Measurements from ENCODE around the gene NIBAN1. TPM values are rescaled to one million over a fixed set of nuclear protein-coding genes. Genes with fewer than 3 reads are reported as not detected.

The NIBAN1 gene
- polyA plus RNA-seq, 1 donor from 2014 or later, result 0.09 TPM

DNA sequence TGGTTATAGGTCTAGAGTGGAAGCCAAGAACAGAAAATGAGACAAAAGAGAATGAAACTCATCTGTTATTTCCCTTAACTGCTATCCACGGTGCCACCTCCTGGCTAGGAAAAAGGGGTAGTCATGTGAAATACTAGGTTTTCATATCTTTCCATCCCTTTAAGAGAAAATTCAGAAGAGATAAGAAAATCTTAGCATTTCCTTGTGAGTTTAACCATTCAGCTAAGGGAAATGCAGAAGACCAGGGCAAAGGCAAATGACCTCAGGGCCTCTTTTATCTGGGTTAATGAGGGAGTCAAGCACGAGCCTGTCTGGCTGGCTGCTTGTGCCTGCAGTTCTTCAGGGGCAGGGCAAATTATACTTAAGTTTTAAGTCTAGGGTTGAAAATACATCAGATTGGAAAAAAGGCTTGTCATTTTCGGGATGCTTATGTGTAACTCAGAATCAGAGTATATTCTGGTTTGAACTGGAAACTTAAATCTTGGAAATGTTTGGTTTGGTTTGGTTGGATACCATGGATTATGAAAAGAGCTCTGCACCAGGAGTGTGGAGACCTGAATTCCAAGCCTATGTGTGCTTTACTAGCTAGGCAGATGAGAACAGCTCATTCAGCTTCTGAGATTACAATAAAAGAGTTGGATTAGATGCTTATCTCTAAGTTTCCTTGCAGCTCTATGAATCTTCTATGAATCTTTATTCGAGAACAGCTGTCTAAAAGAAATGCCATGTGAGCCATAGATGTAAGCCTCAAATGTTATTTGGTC lies 19.9 kb downstream of the NIBAN1 start:
- Histone ChIP-seq H3K27ac (ENCODE audit: low read length) (no peak overlapping the region), H3K9ac (ENCODE audit: low read length) (no peak overlapping the region), H3K36me3 (ENCODE audit: insufficient read depth, low read length) (no peaks in the 10 kb centered on the region), H3K79me2 (replicated peaks; ENCODE audit: insufficient read depth, low read length) (no peaks in the 10 kb centered on the region), H3F3A (ENCODE audit: insufficient read depth, low read length, poor library complexity, severe bottlenecking) (no peaks in the 10 kb centered on the region), H3K4me3 (ENCODE audit: low read length) (no peak overlapping the region), H3K9me2 (ENCODE audit: insufficient read depth, low read length) (no peaks in the 10 kb centered on the region), H3K4me2 (ENCODE audit: low read length) (no peak overlapping the region), H4K20me1 (ENCODE audit: insufficient read depth) (no peaks in the 10 kb centered on the region), H3K27me3 (ENCODE audit: insufficient read depth, low read depth, low read length) (no peaks in the 10 kb centered on the region), H2AFZ (ENCODE audit: low read depth, low read length) (no peak overlapping the region), H3K9me3 (ENCODE audit: low read length) (no peaks in the 10 kb centered on the region)
- TF ChIP-seq POLR2AphosphoS5 (IDR thresholded peaks at IDR 0.05) (no peak), EZH2 (IDR thresholded peaks at IDR 0.05; ENCODE audit: borderline replicate concordance, insufficient read depth, low read length, poor library complexity, severe bottlenecking) (no peak), MXI1 (conservative IDR thresholded peaks at IDR 0.05; ENCODE audit: poor library complexity, severe bottlenecking) (no peak), TAF1 (IDR thresholded peaks at IDR 0.05; ENCODE audit: low read depth) (no peak), SMC3 (conservative IDR thresholded peaks at IDR 0.05; ENCODE audit: poor library complexity) (no peak), EP300 (conservative IDR thresholded peaks at IDR 0.05; ENCODE audit: poor library complexity, severe bottlenecking) (no peak), RAD21 (conservative IDR thresholded peaks at IDR 0.05) (no peak)
- TF ChIP-seq, protein P1, sequence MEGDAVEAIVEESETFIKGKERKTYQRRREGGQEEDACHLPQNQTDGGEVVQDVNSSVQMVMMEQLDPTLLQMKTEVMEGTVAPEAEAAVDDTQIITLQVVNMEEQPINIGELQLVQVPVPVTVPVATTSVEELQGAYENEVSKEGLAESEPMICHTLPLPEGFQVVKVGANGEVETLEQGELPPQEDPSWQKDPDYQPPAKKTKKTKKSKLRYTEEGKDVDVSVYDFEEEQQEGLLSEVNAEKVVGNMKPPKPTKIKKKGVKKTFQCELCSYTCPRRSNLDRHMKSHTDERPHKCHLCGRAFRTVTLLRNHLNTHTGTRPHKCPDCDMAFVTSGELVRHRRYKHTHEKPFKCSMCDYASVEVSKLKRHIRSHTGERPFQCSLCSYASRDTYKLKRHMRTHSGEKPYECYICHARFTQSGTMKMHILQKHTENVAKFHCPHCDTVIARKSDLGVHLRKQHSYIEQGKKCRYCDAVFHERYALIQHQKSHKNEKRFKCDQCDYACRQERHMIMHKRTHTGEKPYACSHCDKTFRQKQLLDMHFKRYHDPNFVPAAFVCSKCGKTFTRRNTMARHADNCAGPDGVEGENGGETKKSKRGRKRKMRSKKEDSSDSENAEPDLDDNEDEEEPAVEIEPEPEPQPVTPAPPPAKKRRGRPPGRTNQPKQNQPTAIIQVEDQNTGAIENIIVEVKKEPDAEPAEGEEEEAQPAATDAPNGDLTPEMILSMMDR (IDR thresholded peaks at IDR 0.05; ENCODE audit: poor library complexity, severe bottlenecking), result no peak
- TF ChIP-seq, protein P2, sequence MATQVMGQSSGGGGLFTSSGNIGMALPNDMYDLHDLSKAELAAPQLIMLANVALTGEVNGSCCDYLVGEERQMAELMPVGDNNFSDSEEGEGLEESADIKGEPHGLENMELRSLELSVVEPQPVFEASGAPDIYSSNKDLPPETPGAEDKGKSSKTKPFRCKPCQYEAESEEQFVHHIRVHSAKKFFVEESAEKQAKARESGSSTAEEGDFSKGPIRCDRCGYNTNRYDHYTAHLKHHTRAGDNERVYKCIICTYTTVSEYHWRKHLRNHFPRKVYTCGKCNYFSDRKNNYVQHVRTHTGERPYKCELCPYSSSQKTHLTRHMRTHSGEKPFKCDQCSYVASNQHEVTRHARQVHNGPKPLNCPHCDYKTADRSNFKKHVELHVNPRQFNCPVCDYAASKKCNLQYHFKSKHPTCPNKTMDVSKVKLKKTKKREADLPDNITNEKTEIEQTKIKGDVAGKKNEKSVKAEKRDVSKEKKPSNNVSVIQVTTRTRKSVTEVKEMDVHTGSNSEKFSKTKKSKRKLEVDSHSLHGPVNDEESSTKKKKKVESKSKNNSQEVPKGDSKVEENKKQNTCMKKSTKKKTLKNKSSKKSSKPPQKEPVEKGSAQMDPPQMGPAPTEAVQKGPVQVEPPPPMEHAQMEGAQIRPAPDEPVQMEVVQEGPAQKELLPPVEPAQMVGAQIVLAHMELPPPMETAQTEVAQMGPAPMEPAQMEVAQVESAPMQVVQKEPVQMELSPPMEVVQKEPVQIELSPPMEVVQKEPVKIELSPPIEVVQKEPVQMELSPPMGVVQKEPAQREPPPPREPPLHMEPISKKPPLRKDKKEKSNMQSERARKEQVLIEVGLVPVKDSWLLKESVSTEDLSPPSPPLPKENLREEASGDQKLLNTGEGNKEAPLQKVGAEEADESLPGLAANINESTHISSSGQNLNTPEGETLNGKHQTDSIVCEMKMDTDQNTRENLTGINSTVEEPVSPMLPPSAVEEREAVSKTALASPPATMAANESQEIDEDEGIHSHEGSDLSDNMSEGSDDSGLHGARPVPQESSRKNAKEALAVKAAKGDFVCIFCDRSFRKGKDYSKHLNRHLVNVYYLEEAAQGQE (IDR thresholded peaks at IDR 0.05; ENCODE audit: borderline replicate concordance), result no peak

DNA sequence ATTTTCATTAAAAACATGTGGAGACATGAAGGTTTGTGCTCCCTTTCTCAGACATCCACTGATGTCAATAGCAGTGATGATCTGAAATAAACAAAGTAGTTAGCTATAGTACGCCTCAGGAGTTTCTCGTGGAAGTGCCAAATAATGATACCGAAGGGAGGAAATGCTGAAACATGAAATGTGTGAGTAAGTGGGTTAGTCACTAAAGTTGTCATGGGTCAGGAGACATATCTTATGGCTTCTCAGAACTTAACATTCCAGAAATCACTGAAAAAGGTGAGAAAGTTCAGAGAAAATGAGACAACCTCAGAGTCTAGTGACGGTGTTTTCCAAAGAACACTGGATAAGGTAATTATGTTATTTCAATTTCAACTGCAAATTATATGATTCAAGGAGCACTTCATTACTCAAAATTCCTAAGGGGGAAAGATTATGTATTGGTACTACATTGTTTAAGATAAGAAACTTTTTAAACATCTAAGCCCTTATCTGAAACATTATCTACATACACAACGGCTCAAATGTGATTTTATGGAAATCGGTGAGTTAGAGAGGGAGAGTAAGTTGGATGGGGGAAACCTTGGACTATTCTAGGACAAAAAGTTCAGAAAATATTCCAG lies 20.6 kb downstream of the NIBAN1 start:
- no peaks in the 10 kb centered on the region for H3K27me3 ChIP-seq (ENCODE audit: insufficient read depth, low read depth, low read length)
- H3F3A ChIP-seq (ENCODE audit: insufficient read depth, low read length, poor library complexity, severe bottlenecking), result no peaks in the 10 kb centered on the region
- no peak overlapping the region for H2AFZ ChIP-seq (ENCODE audit: low read depth, low read length)
- H3K9ac ChIP-seq (ENCODE audit: low read length), result no peak overlapping the region
- no peak overlapping the region for H3K27ac ChIP-seq (ENCODE audit: low read length)
- no peak overlapping the region for H3K4me3 ChIP-seq (ENCODE audit: low read length)
- TF ChIP-seq TAF1 (IDR thresholded peaks at IDR 0.05; ENCODE audit: low read depth) (no peak), EZH2 (IDR thresholded peaks at IDR 0.05; ENCODE audit: borderline replicate concordance, insufficient read depth, low read length, poor library complexity, severe bottlenecking) (no peak), RAD21 (conservative IDR thresholded peaks at IDR 0.05) (no peak), EP300 (conservative IDR thresholded peaks at IDR 0.05; ENCODE audit: poor library complexity, severe bottlenecking) (no peak), MXI1 (conservative IDR thresholded peaks at IDR 0.05; ENCODE audit: poor library complexity, severe bottlenecking) (no peak), SMC3 (conservative IDR thresholded peaks at IDR 0.05; ENCODE audit: poor library complexity) (no peak), POLR2AphosphoS5 (IDR thresholded peaks at IDR 0.05) (no peak)
- TF ChIP-seq, protein P2 (IDR thresholded peaks at IDR 0.05; ENCODE audit: borderline replicate concordance), result no peak
- TF ChIP-seq, protein P1 (IDR thresholded peaks at IDR 0.05; ENCODE audit: poor library complexity, severe bottlenecking), result no peak
- no peak overlapping the region for H3K4me2 ChIP-seq (ENCODE audit: low read length)
- no peaks in the 10 kb centered on the region for H3K79me2 ChIP-seq (replicated peaks; ENCODE audit: insufficient read depth, low read length)
- no peaks in the 10 kb centered on the region for H3K9me2 ChIP-seq (ENCODE audit: insufficient read depth, low read length)
- H4K20me1 ChIP-seq (ENCODE audit: insufficient read depth), result no peaks in the 10 kb centered on the region
- no peaks in the 10 kb centered on the region for H3K9me3 ChIP-seq (ENCODE audit: low read length)
- H3K36me3 ChIP-seq (ENCODE audit: insufficient read depth, low read length), result no peaks in the 10 kb centered on the region

Data from neural cell (in vitro differentiated cells).